ENCODE data around the gene LTB4R2.
"Not testable (repeated sequence)": the region's sequence is repeated elsewhere in the genome, so short reads cannot be mapped to it uniquely, and the experiment has no call there.

LTB4R2 gene

GRCh38 chr14:24338843-24339242, 28.9 kb downstream of the LTB4R2 start:
- DNase-seq (ENCODE audit: low read depth in 1 of 2, low spot score in 1 of 2) = no peak

GRCh38 chr14:24339284-24340151, 29.6 kb downstream of the LTB4R2 start, which contains the start of gene RIPK3:
TSS of gene RIPK3 (minus strand) at chr14:24339991. CDS start at chr14:24339826, 165 bp downstream.
- DNase-seq (ENCODE audit: low read depth in 1 of 2, low spot score in 1 of 2) = peak; percentile 32 to 60

- no peak for DNase-seq (ENCODE audit: low read depth in 1 of 2, low spot score in 1 of 2)
Measured at GRCh38 chr14:24340606-24341005, 30.7 kb downstream of the LTB4R2 start.

- no peak for DNase-seq (ENCODE audit: low read depth in 1 of 2, low spot score in 1 of 2)
Measured at GRCh38 chr14:24342889-24343288, 32.9 kb downstream of the LTB4R2 start.

- DNase-seq (ENCODE audit: low read depth in 1 of 2, low spot score in 1 of 2) = no peak
Measured at GRCh38 chr14:24343795-24344660, 34.1 kb downstream of the LTB4R2 start.

- DNase-seq (ENCODE audit: low read depth in 1 of 2, low spot score in 1 of 2) = no peak
Measured at GRCh38 chr14:24347134-24347533, 37.2 kb downstream of the LTB4R2 start.

GRCh38 chr14:24348186-24348585, 38.2 kb downstream of the LTB4R2 start:
- no peak for DNase-seq (ENCODE audit: low read depth in 1 of 2, low spot score in 1 of 2)

- DNase-seq (ENCODE audit: low read depth in 1 of 2, low spot score in 1 of 2) = no peak
Measured at GRCh38 chr14:24349742-24350141, 39.8 kb downstream of the LTB4R2 start.

- no peak for DNase-seq (ENCODE audit: low read depth in 1 of 2, low spot score in 1 of 2)
Measured at GRCh38 chr14:24351517-24351916, 41.6 kb downstream of the LTB4R2 start.

- no peak for DNase-seq (ENCODE audit: low read depth in 1 of 2, low spot score in 1 of 2)
Measured at GRCh38 chr14:24353559-24354481, 43.9 kb downstream of the LTB4R2 start.

- DNase-seq (ENCODE audit: low read depth in 1 of 2, low spot score in 1 of 2) = not testable (repeated sequence)
Measured at GRCh38 chr14:24354482-24354825, 44.5 kb downstream of the LTB4R2 start.

- DNase-seq (ENCODE audit: low read depth in 1 of 2, low spot score in 1 of 2) = no peak
Measured at GRCh38 chr14:24355009-24355408, 45.1 kb downstream of the LTB4R2 start.

- no peak for DNase-seq (ENCODE audit: low read depth in 1 of 2, low spot score in 1 of 2)
Measured at GRCh38 chr14:24356208-24356607, 46.3 kb downstream of the LTB4R2 start.

GRCh38 chr14:24360281-24360680, 50.3 kb downstream of the LTB4R2 start:
- DNase-seq (ENCODE audit: low read depth in 1 of 2, low spot score in 1 of 2) = no peak

GRCh38 chr14:24361326-24361725, 51.4 kb downstream of the LTB4R2 start:
- DNase-seq (ENCODE audit: low read depth in 1 of 2, low spot score in 1 of 2) = no peak

All from activated CD4-positive, alpha-beta T cell treated with anti-CD3 and anti-CD28 coated beads, Interleukin-2, amount 50 U/mL, for 24 hours (primary cell).